Activated T-cell treated with anti-CD3 and anti-CD28 coated beads, Interleukin-2, amount 50 U/mL, for 4 hours (primary cell): ENCODE measurements around the gene SP110. TPM values are rescaled to one million over a fixed set of nuclear protein-coding genes. Genes with fewer than 3 reads are reported as not detected.

Source experiments
- ATAC-seq, 2 donors: fragments of 200-7000 bp; cut with Tn5 transposase; one replicate each; pipeline ENCODE4 v1.10.0; 2021
- DNase-seq: peaks from one replicate; pipeline ENCODE4 v3.0.0-alpha.2; 2020
- H3K27me3 Mint-ChIP-seq: one replicate; pipeline ENCODE4 v1.8.0; 2021; ENCODE audit warnings: low read depth, mixed read lengths
- H3K36me3 Mint-ChIP-seq: one replicate; pipeline ENCODE4 v1.8.0; 2022; ENCODE audit warnings: mixed read lengths; ENCODE audit not compliant: insufficient read depth
- H3K4me1 Mint-ChIP-seq: one replicate; pipeline ENCODE4 v1.8.0; 2021; ENCODE audit warnings: low read depth, mixed read lengths
- H3K4me3 Mint-ChIP-seq: one replicate; pipeline ENCODE4 v1.8.0; 2021; ENCODE audit warnings: mild to moderate bottlenecking, moderate library complexity, mixed read lengths
- H3K9me3 Mint-ChIP-seq: one replicate; pipeline ENCODE4 v1.8.0; 2021; ENCODE audit warnings: mixed read lengths
- total RNA-seq, 3 donors: library from RNA; stranded (reverse); gene quantifications; one replicate each; pipeline ENCODE4 v1.2.1, GENCODE V29; 2021

SP110 gene
- total RNA-seq, 3 donors from 2014 or later: 47.9 to 55.0 (median 49.1) TPM

GRCh38 chr2:230209422-230210051 is 10.2 kb downstream of the SP110 start:
- DNase-seq: no peak
- no peak for ATAC-seq
- H3K4me1 Mint-ChIP-seq: peaks cover 26% of the 10 kb centered on the region
- H3K4me3 Mint-ChIP-seq: no peak overlapping the region
- no peaks in the 10 kb centered on the region for H3K9me3 Mint-ChIP-seq
- H3K27me3 Mint-ChIP-seq: no peaks in the 10 kb centered on the region
- peaks cover 50% of the 10 kb centered on the region for H3K36me3 Mint-ChIP-seq

GRCh38 chr2:230208576-230208975 is 11.2 kb downstream of the SP110 start:
- no peaks in the 10 kb centered on the region for H3K9me3 Mint-ChIP-seq
- no peak for DNase-seq
- no peaks in the 10 kb centered on the region for H3K27me3 Mint-ChIP-seq
- H3K4me1 Mint-ChIP-seq: peaks cover 22% of the 10 kb centered on the region
- ATAC-seq: no peak
- H3K36me3 Mint-ChIP-seq: peaks cover 44% of the 10 kb centered on the region
- H3K4me3 Mint-ChIP-seq: no peak overlapping the region

- Mint-ChIP-seq H3K27me3 (no peaks in the 10 kb centered on the region), H3K4me3 (no peak overlapping the region), H3K36me3 (peaks cover 42% of the 10 kb centered on the region), H3K9me3 (no peaks in the 10 kb centered on the region), H3K4me1 (peaks cover 30% of the 10 kb centered on the region)
- ATAC-seq (peak in 1 of 2 donors; percentile 38), DNase-seq (no peak)
These were observed 14.1 kb downstream of the SP110 start for GRCh38 chr2:230205721-230206120.

- Mint-ChIP-seq H3K9me3 (no peaks in the 10 kb centered on the region), H3K36me3 (peaks cover 47% of the 10 kb centered on the region), H3K27me3 (no peaks in the 10 kb centered on the region), H3K4me1 (peaks cover 30% of the 10 kb centered on the region), H3K4me3 (no peak overlapping the region)
- DNase-seq (no peak), ATAC-seq (no peak)
These were observed 14.8 kb downstream of the SP110 start for GRCh38 chr2:230205034-230205433.

GRCh38 chr2:230203110-230203676 is 16.6 kb downstream of the SP110 start:
- peak overlapping the region; percentile 7 for H3K4me3 Mint-ChIP-seq
- no peak for DNase-seq
- H3K9me3 Mint-ChIP-seq: no peaks in the 10 kb centered on the region
- H3K4me1 Mint-ChIP-seq: peaks cover 30% of the 10 kb centered on the region
- no peaks in the 10 kb centered on the region for H3K27me3 Mint-ChIP-seq
- ATAC-seq: no peak
- peaks cover 62% of the 10 kb centered on the region for H3K36me3 Mint-ChIP-seq

- peak; percentile 69 for ATAC-seq
These were observed 17.2 kb downstream of the SP110 start for GRCh38 chr2:230202430-230203109.

GRCh38 chr2:230184727-230185578 is 34.8 kb downstream of the SP110 start:
- no peak for ATAC-seq

More at GRCh38 chr2:230202430-230203109, 17.2 kb downstream of the SP110 start:
- Mint-ChIP-seq H3K36me3 (peaks cover 67% of the 10 kb centered on the region), H3K9me3 (no peaks in the 10 kb centered on the region), H3K4me3 (peak overlapping the region; percentile 2), H3K27me3 (no peaks in the 10 kb centered on the region), H3K4me1 (peaks cover 30% of the 10 kb centered on the region)
- no peak for DNase-seq

GRCh38 chr2:230181195-230181594 is 38.6 kb downstream of the SP110 start:
- Mint-ChIP-seq H3K9me3 (no peaks in the 10 kb centered on the region), H3K27me3 (no peaks in the 10 kb centered on the region), H3K4me3 (no peak overlapping the region), H3K4me1 (no peaks in the 10 kb centered on the region), H3K36me3 (peaks cover 82% of the 10 kb centered on the region)
- ATAC-seq (no peak), DNase-seq (no peak)

More at GRCh38 chr2:230184727-230185578, 34.8 kb downstream of the SP110 start:
- DNase-seq: no peak
- Mint-ChIP-seq H3K36me3 (peaks cover 74% of the 10 kb centered on the region), H3K4me1 (no peaks in the 10 kb centered on the region), H3K9me3 (peaks cover 3% of the 10 kb centered on the region), H3K27me3 (no peaks in the 10 kb centered on the region), H3K4me3 (no peak overlapping the region)

- Mint-ChIP-seq H3K36me3 (peaks cover 69% of the 10 kb centered on the region), H3K27me3 (no peaks in the 10 kb centered on the region), H3K9me3 (no peaks in the 10 kb centered on the region), H3K4me1 (no peaks in the 10 kb centered on the region), H3K4me3 (no peak overlapping the region)
- no peak for DNase-seq
- ATAC-seq: no peak
These were observed 39.9 kb downstream of the SP110 start for GRCh38 chr2:230179907-230180306.

- Mint-ChIP-seq H3K4me1 (no peaks in the 10 kb centered on the region), H3K4me3 (no peak overlapping the region), H3K9me3 (no peaks in the 10 kb centered on the region), H3K36me3 (peaks cover 62% of the 10 kb centered on the region), H3K27me3 (no peaks in the 10 kb centered on the region)
- DNase-seq: no peak
- ATAC-seq: no peak
These were observed 41.0 kb downstream of the SP110 start for GRCh38 chr2:230178546-230179485.

GRCh38 chr2:230176996-230177395 is 42.8 kb downstream of the SP110 start:
- DNase-seq (no peak), ATAC-seq (no peak)
- peaks cover 61% of the 10 kb centered on the region for H3K36me3 Mint-ChIP-seq
- no peaks in the 10 kb centered on the region for H3K27me3 Mint-ChIP-seq
- H3K9me3 Mint-ChIP-seq: no peaks in the 10 kb centered on the region
- H3K4me1 Mint-ChIP-seq: no peaks in the 10 kb centered on the region
- no peak overlapping the region for H3K4me3 Mint-ChIP-seq

GRCh38 chr2:230174466-230174865 is 45.3 kb downstream of the SP110 start:
- Mint-ChIP-seq H3K4me3 (no peak overlapping the region), H3K4me1 (peaks cover 8% of the 10 kb centered on the region), H3K36me3 (peaks cover 47% of the 10 kb centered on the region), H3K27me3 (no peaks in the 10 kb centered on the region), H3K9me3 (no peaks in the 10 kb centered on the region)
- ATAC-seq (no peak), DNase-seq (no peak)

- Mint-ChIP-seq H3K9me3 (no peaks in the 10 kb centered on the region), H3K36me3 (peaks cover 43% of the 10 kb centered on the region), H3K27me3 (no peaks in the 10 kb centered on the region), H3K4me3 (no peak overlapping the region), H3K4me1 (peaks cover 8% of the 10 kb centered on the region)
- ATAC-seq: no peak
- no peak for DNase-seq
These were observed 46.9 kb downstream of the SP110 start for GRCh38 chr2:230172852-230173251.
